Colonic mucosa (tissue), 4 donors: ENCODE results near the gene ELAVL1. TPM values are rescaled to one million over a fixed set of nuclear protein-coding genes. Genes with fewer than 3 reads are reported as not detected.

ENCODE experiments used
- DNase-seq: peaks from one replicate; pipeline ENCODE4 v3.0.0-alpha.2; 2020
- H3K27ac ChIP-seq: fragments of 200-600 bp; one replicate; pipeline ENCODE4 v1.8.0; 2021
- H3K27me3 ChIP-seq: fragments of 200-600 bp; one replicate; pipeline ENCODE4 v1.8.0; 2021
- H3K36me3 ChIP-seq: fragments of 200-600 bp; one replicate; pipeline ENCODE4 v1.8.0; 2021
- H3K4me1 ChIP-seq: fragments of 200-600 bp; one replicate; pipeline ENCODE4 v1.8.0; 2021; ENCODE audit warnings: mild to moderate bottlenecking
- H3K4me3 ChIP-seq: fragments of 200-600 bp; one replicate; pipeline ENCODE4 v1.8.0; 2021
- H3K9ac ChIP-seq, 2 donors: one replicate each; pipeline ENCODE4 v1.7.0; 2013; ENCODE audit warnings: control low read depth in 2 of 2, low read depth in 2 of 2, low read length in 2 of 2
- H3K9me3 ChIP-seq: fragments of 200-600 bp; one replicate; pipeline ENCODE4 v1.8.0; 2021
- intact Hi-C: fragments of 100-400 bp; cut with DNase I; formaldehyde crosslinking; loops from one replicate; pipeline ENCODE4 v1.14.1; 2022
- total RNA-seq, 2 donors: library from RNA; stranded (reverse); fragmentation: NEBNext Ultra II Directional in 1 of 2; extraction: Animal tissue kit (Norgen Biotek cat#: 25700) in 1 of 2; gene quantifications; one replicate each; pipeline ENCODE4 v1.2.1, GENCODE V29; 2021
- TF ChIP-seq, protein P1 (sequence below): fragments of 200-600 bp; IDR thresholded peaks from one replicate; pipeline ENCODE4 v1.8.0; 2022; ENCODE audit warnings: antibody characterized with exemption, mild to moderate bottlenecking
- donor health status: healthy.
- donor health status: DM: no; HTN: no; CAD: no.
- donor health status: DM: no; HTN: no; CAD: no.

Gene ELAVL1
- total RNA-seq, 2 donors from 2014 or later = 65.8 to 116 TPM

GRCh38 chr19:7909471-7910067 is 95.9 kb downstream of the ELAVL1 start:
- intact Hi-C loops = no loop called here
- no peak for DNase-seq
- H3K9ac ChIP-seq = no peak overlapping the region

DNA sequence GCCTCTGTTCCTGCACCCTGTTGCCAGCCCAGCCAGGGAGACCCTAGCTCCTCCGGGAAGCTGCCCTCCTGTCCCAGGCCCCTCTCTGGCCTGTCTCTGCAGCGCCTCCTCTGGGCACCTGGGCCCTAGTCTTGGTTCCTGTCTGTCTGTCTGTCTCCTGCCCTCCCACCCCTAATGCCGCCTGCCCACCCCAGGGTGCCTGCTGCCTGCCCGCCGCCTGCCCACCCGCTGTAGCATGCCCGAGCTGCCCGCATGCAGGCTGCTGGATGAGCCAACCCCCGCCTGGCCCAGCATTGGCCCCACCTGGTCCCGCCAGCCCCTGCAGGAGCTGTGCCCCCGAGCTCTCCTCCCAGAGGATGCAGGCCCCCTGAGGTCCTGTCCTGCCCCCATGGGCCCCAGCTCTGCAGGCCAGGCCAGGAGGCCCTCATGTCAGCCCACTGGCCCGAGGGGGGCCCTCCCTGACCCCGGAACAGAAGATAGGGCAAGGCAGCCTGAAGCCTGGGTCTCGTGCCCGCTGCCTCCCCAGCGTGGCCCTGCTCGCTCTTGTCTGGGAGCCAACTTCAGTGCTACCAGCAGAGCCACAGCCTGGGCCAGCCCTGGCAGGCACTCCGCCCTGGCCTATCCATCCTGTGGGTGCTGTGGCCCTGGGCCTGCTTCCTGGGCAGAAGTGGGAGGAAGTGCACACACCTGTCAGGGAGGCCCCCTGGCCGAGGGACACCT is 96.5 kb downstream of the ELAVL1 start:
- Histone ChIP-seq H3K4me3 (no peak overlapping the region), H3K4me1 (peaks cover 10% of the 10 kb centered on the region), H3K27ac (no peak overlapping the region), H3K9ac (no peak overlapping the region), H3K27me3 (no peaks in the 10 kb centered on the region), H3K36me3 (peaks cover 8% of the 10 kb centered on the region), H3K9me3 (no peaks in the 10 kb centered on the region)
- intact Hi-C loops = no loop called here
- DNase-seq = no peak
- TF ChIP-seq, protein P1, sequence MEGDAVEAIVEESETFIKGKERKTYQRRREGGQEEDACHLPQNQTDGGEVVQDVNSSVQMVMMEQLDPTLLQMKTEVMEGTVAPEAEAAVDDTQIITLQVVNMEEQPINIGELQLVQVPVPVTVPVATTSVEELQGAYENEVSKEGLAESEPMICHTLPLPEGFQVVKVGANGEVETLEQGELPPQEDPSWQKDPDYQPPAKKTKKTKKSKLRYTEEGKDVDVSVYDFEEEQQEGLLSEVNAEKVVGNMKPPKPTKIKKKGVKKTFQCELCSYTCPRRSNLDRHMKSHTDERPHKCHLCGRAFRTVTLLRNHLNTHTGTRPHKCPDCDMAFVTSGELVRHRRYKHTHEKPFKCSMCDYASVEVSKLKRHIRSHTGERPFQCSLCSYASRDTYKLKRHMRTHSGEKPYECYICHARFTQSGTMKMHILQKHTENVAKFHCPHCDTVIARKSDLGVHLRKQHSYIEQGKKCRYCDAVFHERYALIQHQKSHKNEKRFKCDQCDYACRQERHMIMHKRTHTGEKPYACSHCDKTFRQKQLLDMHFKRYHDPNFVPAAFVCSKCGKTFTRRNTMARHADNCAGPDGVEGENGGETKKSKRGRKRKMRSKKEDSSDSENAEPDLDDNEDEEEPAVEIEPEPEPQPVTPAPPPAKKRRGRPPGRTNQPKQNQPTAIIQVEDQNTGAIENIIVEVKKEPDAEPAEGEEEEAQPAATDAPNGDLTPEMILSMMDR = no peak

More at GRCh38 chr19:7909471-7910067, 95.9 kb downstream of the ELAVL1 start:
- Histone ChIP-seq H3K27me3 (no peaks in the 10 kb centered on the region), H3K27ac (no peak overlapping the region), H3K4me1 (peaks cover 9% of the 10 kb centered on the region), H3K4me3 (no peak overlapping the region), H3K9me3 (no peaks in the 10 kb centered on the region), H3K36me3 (peaks cover 8% of the 10 kb centered on the region)
- TF ChIP-seq, protein P1 = no peak

Other genes with a start within 250 kb of the ELAVL1 start
- not detected for gene CLEC4M, start 242.4 kb downstream of the ELAVL1 start, total RNA-seq
- gene EVI5L, start 175.4 kb downstream of the ELAVL1 start, total RNA-seq = 10 to 100 TPM; 10.6 to 12.0 TPM
- under 1 TPM; 0.22 to 0.37 TPM for gene PRR36, start 131.3 kb downstream of the ELAVL1 start, total RNA-seq
- gene LRRC8E, start 117.1 kb downstream of the ELAVL1 start, total RNA-seq = 1 to 10 TPM; 2.9 to 4.0 TPM
- gene MAP2K7, start 101.8 kb downstream of the ELAVL1 start, total RNA-seq = 10 to 100 TPM; 26.3 to 38.3 TPM
- not detected for gene TGFBR3L, start 90.8 kb downstream of the ELAVL1 start, total RNA-seq
- gene SNAPC2, start 85.3 kb downstream of the ELAVL1 start, total RNA-seq = 10 to 100 TPM; 13.4 to 15.4 TPM
- 1 to 10 TPM; 1.5 to 4.4 TPM for gene CTXN1, start 79.5 kb downstream of the ELAVL1 start, total RNA-seq
- gene TIMM44, start 62.0 kb downstream of the ELAVL1 start, total RNA-seq = 100 to 1,000 TPM in 1 of 2 donors, 10 to 100 TPM in 1; 50.8 to 118 TPM
- gene CCL25, start 47.1 kb upstream of the ELAVL1 start, total RNA-seq = not detected
- under 1 TPM in 1 of 2 donors, not detected in 1; 0.05 TPM for gene FBN3, start 144.0 kb upstream of the ELAVL1 start, total RNA-seq
- 1 to 10 TPM; 2.9 to 5.3 TPM for gene CERS4, start 203.7 kb upstream of the ELAVL1 start, total RNA-seq